WERI-Rb-1 (cell line): ENCODE measurements around the gene RIMBP2.

Experiments
- DNase-seq: peaks from one replicate; pipeline ENCODE4 v3.0.0-alpha.2; 2020
- H3K27ac ChIP-seq: fragments of 250-450 bp; sonication (Bioruptor Pico); 2 replicates; pipeline ENCODE4 v1.5.1; 2020; ENCODE audit warnings: mild to moderate bottlenecking, moderate library complexity
- H3K27me3 ChIP-seq: fragments of 250-450 bp; sonication (Bioruptor Pico); 2 replicates; pipeline ENCODE4 v1.5.1; 2021; ENCODE audit warnings: mild to moderate bottlenecking, low read depth, moderate library complexity; ENCODE audit not compliant: insufficient read depth, severe bottlenecking
- H3K36me3 ChIP-seq: fragments of 250-450 bp; sonication (Bioruptor Pico); 2 replicates; pipeline ENCODE4 v1.5.1; 2020; ENCODE audit warnings: mild to moderate bottlenecking, moderate library complexity
- H3K4me3 ChIP-seq: 2 replicates; pipeline ENCODE4 v1.5.1; 2011; ENCODE audit warnings: low read depth, mild to moderate bottlenecking, control low read depth, low read length
- H3K9me3 ChIP-seq: fragments of 250-450 bp; sonication (Bioruptor Pico); 2 replicates; pipeline ENCODE4 v1.5.1; 2021; ENCODE audit warnings: mild to moderate bottlenecking, moderate library complexity; ENCODE audit not compliant: severe bottlenecking
- TF ChIP-seq, protein P1 (sequence below): IDR thresholded peaks from 2 replicates; pipeline ENCODE4 v1.5.1; 2011; ENCODE audit warnings: low read depth, mild to moderate bottlenecking, control low read depth, inconsistent platforms, low read length

Gene RIMBP2

GRCh38 chr12:130592641-130593040, 123.5 kb downstream of the RIMBP2 start:
- TF ChIP-seq, protein P1, sequence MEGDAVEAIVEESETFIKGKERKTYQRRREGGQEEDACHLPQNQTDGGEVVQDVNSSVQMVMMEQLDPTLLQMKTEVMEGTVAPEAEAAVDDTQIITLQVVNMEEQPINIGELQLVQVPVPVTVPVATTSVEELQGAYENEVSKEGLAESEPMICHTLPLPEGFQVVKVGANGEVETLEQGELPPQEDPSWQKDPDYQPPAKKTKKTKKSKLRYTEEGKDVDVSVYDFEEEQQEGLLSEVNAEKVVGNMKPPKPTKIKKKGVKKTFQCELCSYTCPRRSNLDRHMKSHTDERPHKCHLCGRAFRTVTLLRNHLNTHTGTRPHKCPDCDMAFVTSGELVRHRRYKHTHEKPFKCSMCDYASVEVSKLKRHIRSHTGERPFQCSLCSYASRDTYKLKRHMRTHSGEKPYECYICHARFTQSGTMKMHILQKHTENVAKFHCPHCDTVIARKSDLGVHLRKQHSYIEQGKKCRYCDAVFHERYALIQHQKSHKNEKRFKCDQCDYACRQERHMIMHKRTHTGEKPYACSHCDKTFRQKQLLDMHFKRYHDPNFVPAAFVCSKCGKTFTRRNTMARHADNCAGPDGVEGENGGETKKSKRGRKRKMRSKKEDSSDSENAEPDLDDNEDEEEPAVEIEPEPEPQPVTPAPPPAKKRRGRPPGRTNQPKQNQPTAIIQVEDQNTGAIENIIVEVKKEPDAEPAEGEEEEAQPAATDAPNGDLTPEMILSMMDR, result no peak
- H3K36me3 ChIP-seq, result no peaks in the 10 kb centered on the region
- H3K27me3 ChIP-seq, result no peaks in the 10 kb centered on the region
- DNase-seq, result no peak
- peaks cover 1% of the 10 kb centered on the region for H3K9me3 ChIP-seq
- no peak overlapping the region for H3K27ac ChIP-seq
- no peak overlapping the region for H3K4me3 ChIP-seq

DNA sequence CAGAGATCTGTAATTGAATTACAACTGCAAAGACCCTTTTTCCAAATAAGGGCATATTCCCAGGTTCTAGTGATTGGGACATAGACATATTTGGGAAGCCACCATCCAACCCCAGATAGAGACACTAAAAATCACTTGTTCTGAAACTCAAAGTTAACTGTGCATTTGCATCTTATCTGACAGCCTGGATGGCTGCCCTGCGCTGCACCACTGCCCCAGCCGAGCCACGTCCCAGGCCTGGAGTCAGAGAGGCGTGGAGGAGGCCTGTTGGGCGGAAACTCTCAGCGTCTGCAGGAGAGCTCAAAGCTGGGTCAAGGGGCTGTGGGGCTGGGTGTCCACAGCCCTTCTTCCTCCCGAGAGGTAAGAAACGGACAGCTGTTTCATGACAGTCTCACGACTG, 124.4 kb downstream of the RIMBP2 start:
- Histone ChIP-seq H3K4me3 (no peak overlapping the region), H3K9me3 (no peaks in the 10 kb centered on the region), H3K36me3 (no peaks in the 10 kb centered on the region), H3K27me3 (no peaks in the 10 kb centered on the region), H3K27ac (no peak overlapping the region)
- DNase-seq, result no peak
- TF ChIP-seq, protein P1, result no peak

DNA sequence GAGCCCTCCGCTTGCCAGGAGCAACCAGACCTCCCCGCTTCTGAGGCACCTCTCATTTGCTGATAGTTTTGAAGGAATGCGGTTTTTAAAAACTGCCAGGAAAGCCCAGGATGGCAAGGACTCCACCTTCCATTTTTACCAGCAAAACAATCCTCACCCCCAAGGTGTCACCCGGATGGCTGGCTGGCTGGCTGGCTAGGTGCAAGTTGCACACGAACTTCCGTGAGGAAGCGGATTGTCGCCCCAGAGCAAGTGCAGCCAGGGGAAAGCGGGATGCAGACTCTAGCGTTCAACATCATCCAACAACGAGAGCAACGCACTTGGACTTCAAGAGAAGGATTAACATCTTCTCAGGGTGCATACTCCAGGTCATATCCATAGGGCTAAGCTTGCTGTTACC, 125.4 kb downstream of the RIMBP2 start:
- no peak overlapping the region for H3K4me3 ChIP-seq
- H3K36me3 ChIP-seq, result no peaks in the 10 kb centered on the region
- H3K27ac ChIP-seq, result no peak overlapping the region
- H3K27me3 ChIP-seq, result no peaks in the 10 kb centered on the region
- TF ChIP-seq, protein P1, result no peak
- no peak for DNase-seq
- H3K9me3 ChIP-seq, result no peaks in the 10 kb centered on the region

DNA sequence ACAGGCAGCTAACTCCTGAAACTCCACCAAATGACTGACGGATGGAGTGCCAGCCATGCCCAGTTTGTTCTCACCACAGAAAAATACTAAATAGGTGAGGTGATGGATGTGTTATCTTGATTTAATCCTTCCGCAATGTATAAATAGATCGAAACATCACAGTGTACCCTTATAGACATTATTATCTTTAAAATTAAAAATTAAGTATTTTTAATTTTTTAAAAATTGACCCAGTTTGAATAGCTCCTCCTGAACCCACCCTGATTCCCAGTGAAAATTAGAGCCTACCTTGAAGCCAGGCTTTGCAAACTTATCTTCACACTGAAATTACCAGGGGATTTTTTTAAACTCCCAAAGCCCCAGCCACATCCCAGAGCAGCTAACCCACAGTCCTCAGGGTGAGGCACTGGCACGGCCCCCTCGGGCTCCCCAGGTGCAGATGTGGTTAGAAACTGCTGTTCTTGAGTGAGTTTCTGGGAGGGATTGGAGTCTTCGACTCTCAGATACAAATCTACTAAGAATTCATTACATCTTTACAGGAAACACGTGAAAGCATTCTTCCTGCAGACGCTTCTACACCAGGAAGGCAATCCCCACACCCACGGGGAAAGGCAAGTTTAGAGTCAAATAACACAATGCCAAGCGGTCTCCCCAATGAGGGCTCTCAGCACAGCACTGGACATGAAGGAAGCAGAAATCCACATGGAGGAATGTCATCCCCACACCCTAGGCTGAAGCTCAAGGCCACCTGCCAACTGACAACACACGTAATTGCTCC, 126.4 kb downstream of the RIMBP2 start:
- TF ChIP-seq, protein P1, result no peak
- no peak overlapping the region for H3K27ac ChIP-seq
- no peaks in the 10 kb centered on the region for H3K27me3 ChIP-seq
- DNase-seq, result no peak
- no peaks in the 10 kb centered on the region for H3K36me3 ChIP-seq
- H3K4me3 ChIP-seq, result no peak overlapping the region
- H3K9me3 ChIP-seq, result no peaks in the 10 kb centered on the region

DNA sequence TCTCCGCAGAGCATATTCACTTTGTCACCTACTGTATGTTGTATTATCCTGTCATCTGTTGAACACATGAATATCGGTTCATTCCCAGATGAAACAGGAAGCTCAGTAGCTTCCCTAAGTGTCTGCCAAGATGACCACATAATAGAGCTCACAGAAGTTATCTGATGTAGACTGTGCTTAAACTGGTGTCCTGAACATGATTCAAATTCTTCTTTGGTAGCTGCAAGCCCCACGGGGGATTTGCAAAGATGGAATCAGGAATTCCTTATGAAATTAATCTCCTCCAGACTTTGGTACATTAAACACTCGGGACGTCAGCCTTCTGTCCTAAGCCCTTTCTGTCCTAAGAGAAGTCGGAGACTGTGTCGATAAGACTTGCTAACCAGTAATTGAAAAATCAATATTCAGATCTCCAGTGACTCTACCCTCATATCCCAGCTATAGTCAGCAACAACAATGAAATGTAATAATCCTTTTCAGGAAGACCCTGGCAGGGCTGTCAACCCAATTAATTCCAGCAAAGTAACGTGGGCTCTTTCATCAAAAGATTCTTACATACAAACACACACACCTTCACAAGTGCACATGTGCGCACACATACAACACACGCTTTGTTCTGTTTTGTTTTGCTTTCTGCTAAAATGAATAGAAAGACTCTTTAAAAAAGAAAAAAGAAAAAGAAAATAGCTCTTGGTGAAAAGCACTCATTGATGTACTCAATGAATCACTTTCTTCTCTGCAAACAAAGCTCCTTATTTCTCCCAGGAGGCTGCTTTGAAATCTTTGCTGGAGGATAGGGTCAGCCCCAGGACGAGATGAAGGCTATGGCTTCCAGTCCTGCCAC, 127.2 kb downstream of the RIMBP2 start:
- Histone ChIP-seq H3K27ac (no peak overlapping the region; the same call in 1 of the 2 replicates), H3K9me3 (no peaks in the 10 kb centered on the region), H3K27me3 (no peaks in the 10 kb centered on the region), H3K36me3 (no peaks in the 10 kb centered on the region), H3K4me3 (no peak overlapping the region)
- TF ChIP-seq, protein P1, result no peak
- no peak for DNase-seq
